ENCODE measurements around the gene GTSE1. TPM values are rescaled to one million over a fixed set of nuclear protein-coding genes. Genes with fewer than 3 reads are reported as not detected.

Gene GTSE1
- total RNA-seq, 1 experiment from 2014 or later: 42.6 TPM

- no peak for DNase-seq
- Histone ChIP-seq H2BK15ac (ENCODE audit: low read depth, low read length) (no peak overlapping the region), H3K79me1 (ENCODE audit: insufficient read depth, low read depth, low read length, poor library complexity, severe bottlenecking) (no peaks in the 10 kb centered on the region), H3T11ph (ENCODE audit: low read length) (no peak overlapping the region), H2BK120ac (ENCODE audit: low read depth, low read length, poor library complexity, severe bottlenecking) (no peak overlapping the region), H4K5ac (ENCODE audit: insufficient read length, low read depth, low read length) (no peak overlapping the region), H3K14ac (ENCODE audit: insufficient read depth, low read length) (no peak overlapping the region), H3K23me2 (ENCODE audit: insufficient read length, low read depth, low read length, poor library complexity, severe bottlenecking) (no peaks in the 10 kb centered on the region), H3K4me1 (ENCODE audit: insufficient read depth, low read length) (no peaks in the 10 kb centered on the region), H3K56ac (ENCODE audit: insufficient read length, low read depth, low read length) (no peak overlapping the region), H4K8ac (replicated peaks; ENCODE audit: insufficient read length, low read depth, low read length) (no peak overlapping the region), H4K91ac (ENCODE audit: insufficient read length, low read depth, low read length) (no peak overlapping the region), H2AFZ (ENCODE audit: low read length) (no peak overlapping the region), H4K20me1 (ENCODE audit: control insufficient read depth, insufficient read depth, insufficient read length) (no peaks in the 10 kb centered on the region), H3K4me2 (ENCODE audit: insufficient read depth, insufficient read length, low read length) (no peak overlapping the region), H3K4ac (ENCODE audit: low read depth, low read length) (no peak overlapping the region), H3K18ac (ENCODE audit: insufficient read length, low read depth, low read length) (no peak overlapping the region), H3K9ac (ENCODE audit: extremely low read depth, insufficient read length, low read length) (no peak overlapping the region), H3K79me2 (ENCODE audit: insufficient read depth, low read length) (no peaks in the 10 kb centered on the region), H2BK20ac (ENCODE audit: low read depth, low read length, poor library complexity, severe bottlenecking) (no peak overlapping the region), H3K9me3 (ENCODE audit: control insufficient read depth, low read depth, low read length) (no peaks in the 10 kb centered on the region), H3K23ac (ENCODE audit: insufficient read length, low read depth, low read length) (no peak overlapping the region), H2BK12ac (ENCODE audit: insufficient read length, low read depth, low read length) (no peak overlapping the region), H3K27ac (ENCODE audit: insufficient read length, low read depth, low read length) (no peak overlapping the region), H3K27me3 (ENCODE audit: insufficient read depth, low read length) (no peaks in the 10 kb centered on the region), H2BK5ac (ENCODE audit: insufficient read length, low read length) (no peak overlapping the region), H2AK5ac (ENCODE audit: insufficient read length, low read length) (no peak overlapping the region)
- peaks cover 0 to 5% of the 10 kb centered on the region in 2 experiments; a peak in 1 of 5 replicates for H3K9me3 Mint-ChIP-seq
- H3K4me1 Mint-ChIP-seq: no peaks in the 10 kb centered on the region
- H3K36me3 Mint-ChIP-seq (ENCODE audit: insufficient read depth in 1 of 3, low read depth in 3 of 3): peaks cover 25 to 59% (median 59%) of the 10 kb centered on the region in 3 experiments; a peak in 6 of 7 replicates
- H3K4me3 Mint-ChIP-seq: no peak overlapping the region
- no peak overlapping the region for H3K27ac Mint-ChIP-seq
- no CpG with 5 or more reads among the region's 12 CpGs for WGBS (ENCODE audit: extremely low coverage, insufficient read length, low lambda C conversion rate)
- H3K27me3 Mint-ChIP-seq (ENCODE audit: low read depth): no peaks in the 10 kb centered on the region
- no peak for TF ChIP-seq CTCF (conservative IDR thresholded peaks at IDR 0.05)
These were observed 16.4 kb upstream of the GTSE1 start for GRCh38 chr22:46280063-46280817.

Data from H9 (cell line).